Chondrocyte (in vitro differentiated cells): ENCODE data around the gene MCM5. TPM values are rescaled to one million over a fixed set of nuclear protein-coding genes. Genes with fewer than 3 reads are reported as not detected.
"Not testable (repeated sequence)": the region's sequence is repeated elsewhere in the genome, so short reads cannot be mapped to it uniquely, and the experiment has no call there.

Experiments
- DNase-seq: peaks from one replicate; pipeline ENCODE4 v3.0.0; 2021; ENCODE audit warnings: mixed read lengths, low spot score
- H3K27ac Mint-ChIP-seq: one replicate; pipeline ENCODE4 v1.8.0; 2021; ENCODE audit warnings: mild to moderate bottlenecking, moderate library complexity, mixed read lengths; ENCODE audit not compliant: unreplicated experiment
- H3K27me3 Mint-ChIP-seq: 2 replicates; pipeline ENCODE4 v1.8.0; 2021; ENCODE audit warnings: low read depth, mixed read lengths
- H3K36me3 Mint-ChIP-seq: 2 replicates; pipeline ENCODE4 v1.8.0; 2021; ENCODE audit warnings: low read depth, mixed read lengths
- H3K4me1 Mint-ChIP-seq: 2 replicates; pipeline ENCODE4 v1.8.0; 2021; ENCODE audit warnings: low read depth, mild to moderate bottlenecking, mixed read lengths
- H3K4me3 Mint-ChIP-seq: one replicate; pipeline ENCODE4 v1.8.0; 2021; ENCODE audit warnings: mild to moderate bottlenecking, moderate library complexity, mixed read lengths; ENCODE audit not compliant: unreplicated experiment
- H3K9me3 Mint-ChIP-seq: 2 replicates; pipeline ENCODE4 v1.8.0; 2021; ENCODE audit warnings: low read depth, mixed read lengths
- total RNA-seq: library from RNA; stranded (reverse); gene quantifications from 3 replicates; pipeline ENCODE4 v1.2.1, GENCODE V29; 2021
- TF ChIP-seq, protein P1 (sequence below): fragments of 200-600 bp; sonication (generic); IDR thresholded peaks from 2 replicates; pipeline ENCODE4 v1.5.0; 2021; ENCODE audit warnings: antibody characterized with exemption, mild to moderate bottlenecking, moderate library complexity

Gene MCM5
- total RNA-seq, 1 donor from 2014 or later = 14.4 TPM

DNA sequence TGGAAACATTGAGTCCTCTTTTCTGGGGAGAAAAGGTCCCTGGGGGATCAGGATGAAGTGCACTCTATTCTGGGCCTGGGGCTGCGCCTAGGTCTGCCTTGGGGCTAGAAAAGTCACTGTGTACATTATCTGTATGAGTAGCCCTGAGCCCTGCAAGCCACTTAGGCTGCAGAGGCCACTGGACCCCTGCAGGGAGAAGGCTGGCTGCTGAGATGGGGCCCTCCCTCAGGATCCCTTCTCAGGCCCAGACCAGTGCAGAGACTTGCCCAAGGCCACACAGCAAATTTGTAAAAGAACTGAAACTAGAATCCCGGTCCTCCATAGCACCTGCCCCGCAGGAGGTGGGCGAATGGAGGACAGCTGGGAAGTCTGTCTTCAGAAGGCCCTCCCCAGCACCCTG lies 45.9 kb upstream of the MCM5 start:
- no peaks in the 10 kb centered on the region for H3K27me3 Mint-ChIP-seq
- no peaks in the 10 kb centered on the region for H3K9me3 Mint-ChIP-seq

DNA sequence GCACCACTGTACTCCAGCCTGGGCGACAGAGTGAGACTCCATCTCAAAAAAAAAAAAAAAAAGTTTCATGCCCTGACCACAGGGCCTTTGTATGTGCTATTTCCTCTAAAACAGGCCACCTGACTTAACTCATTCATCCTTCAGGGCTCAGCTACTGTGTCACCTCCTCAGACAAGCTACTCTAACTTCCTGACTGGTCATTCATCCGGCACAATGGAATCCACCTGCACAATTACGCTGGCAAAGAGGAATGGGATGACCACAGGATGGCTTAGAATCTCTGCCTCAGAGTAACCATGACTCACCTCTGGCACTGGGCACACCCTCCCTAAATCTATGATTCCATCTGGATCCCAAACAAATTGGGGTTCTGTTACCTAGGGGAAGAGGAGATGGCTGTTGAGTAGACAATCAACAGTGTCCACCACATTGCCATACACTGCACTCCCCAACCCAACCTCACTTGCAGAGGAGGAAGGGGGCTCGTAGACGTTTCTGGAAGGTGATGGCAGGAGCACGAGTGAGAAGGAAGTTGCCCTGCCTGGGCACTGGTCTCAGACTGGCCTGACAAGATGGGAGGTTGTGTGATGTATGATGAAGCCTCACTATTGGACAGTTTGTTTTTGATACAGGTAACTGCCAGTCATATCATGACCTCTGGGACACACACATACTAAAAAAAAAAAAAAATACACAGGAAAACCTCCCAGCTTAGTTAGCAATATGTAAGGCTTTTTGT lies 41.9 kb upstream of the MCM5 start:
- TF ChIP-seq, protein P1, sequence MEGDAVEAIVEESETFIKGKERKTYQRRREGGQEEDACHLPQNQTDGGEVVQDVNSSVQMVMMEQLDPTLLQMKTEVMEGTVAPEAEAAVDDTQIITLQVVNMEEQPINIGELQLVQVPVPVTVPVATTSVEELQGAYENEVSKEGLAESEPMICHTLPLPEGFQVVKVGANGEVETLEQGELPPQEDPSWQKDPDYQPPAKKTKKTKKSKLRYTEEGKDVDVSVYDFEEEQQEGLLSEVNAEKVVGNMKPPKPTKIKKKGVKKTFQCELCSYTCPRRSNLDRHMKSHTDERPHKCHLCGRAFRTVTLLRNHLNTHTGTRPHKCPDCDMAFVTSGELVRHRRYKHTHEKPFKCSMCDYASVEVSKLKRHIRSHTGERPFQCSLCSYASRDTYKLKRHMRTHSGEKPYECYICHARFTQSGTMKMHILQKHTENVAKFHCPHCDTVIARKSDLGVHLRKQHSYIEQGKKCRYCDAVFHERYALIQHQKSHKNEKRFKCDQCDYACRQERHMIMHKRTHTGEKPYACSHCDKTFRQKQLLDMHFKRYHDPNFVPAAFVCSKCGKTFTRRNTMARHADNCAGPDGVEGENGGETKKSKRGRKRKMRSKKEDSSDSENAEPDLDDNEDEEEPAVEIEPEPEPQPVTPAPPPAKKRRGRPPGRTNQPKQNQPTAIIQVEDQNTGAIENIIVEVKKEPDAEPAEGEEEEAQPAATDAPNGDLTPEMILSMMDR = no peak
- H3K36me3 Mint-ChIP-seq = no peaks in the 10 kb centered on the region
- H3K27me3 Mint-ChIP-seq = no peaks in the 10 kb centered on the region
- H3K27ac Mint-ChIP-seq = no peak overlapping the region
- no peaks in the 10 kb centered on the region for H3K4me1 Mint-ChIP-seq
- H3K9me3 Mint-ChIP-seq = no peaks in the 10 kb centered on the region
- no peak for DNase-seq
- H3K4me3 Mint-ChIP-seq = no peak overlapping the region

More for the DNA sequence above, 45.9 kb upstream of the MCM5 start:
- TF ChIP-seq, protein P1 = no peak
- Mint-ChIP-seq H3K27ac (no peak overlapping the region), H3K4me3 (no peak overlapping the region), H3K36me3 (no peaks in the 10 kb centered on the region), H3K4me1 (peaks cover 23% of the 10 kb centered on the region)
- DNase-seq = no peak

DNA sequence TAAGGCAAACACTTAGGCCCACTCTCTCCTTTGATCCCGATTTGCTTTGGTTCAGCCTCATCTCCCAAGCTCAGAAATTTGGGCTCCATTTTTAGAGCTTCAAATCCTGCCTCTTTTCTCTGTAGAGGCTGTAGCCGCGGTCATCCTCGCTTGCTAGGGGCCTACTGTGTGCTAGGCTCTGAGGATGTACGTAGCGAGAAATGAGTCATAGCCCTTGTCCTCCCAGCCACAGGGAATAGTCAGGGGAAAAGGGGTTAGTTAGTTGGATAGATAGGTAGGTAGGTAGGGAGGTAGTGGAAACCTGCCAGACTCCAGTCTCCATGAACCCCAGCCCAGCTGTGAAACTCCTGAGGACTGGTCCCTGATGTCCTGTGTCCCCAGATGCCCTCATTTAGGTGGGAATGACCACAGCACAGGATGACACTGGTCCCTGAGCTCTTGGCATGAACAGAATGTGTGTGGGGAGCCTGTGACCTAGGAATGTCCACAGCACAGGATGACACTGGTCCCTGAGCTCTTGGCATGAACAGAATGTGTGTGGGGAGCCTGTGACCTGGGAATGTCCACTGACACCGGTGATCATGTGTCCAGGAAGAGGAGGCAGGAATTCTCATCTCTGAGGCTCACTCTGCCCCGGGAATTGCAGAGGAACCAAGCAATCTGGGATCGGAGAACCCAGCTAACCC lies 40.4 kb upstream of the MCM5 start:
- no peaks in the 10 kb centered on the region for H3K9me3 Mint-ChIP-seq
- peaks cover 5% of the 10 kb centered on the region for H3K4me1 Mint-ChIP-seq
- no peaks in the 10 kb centered on the region for H3K27me3 Mint-ChIP-seq
- TF ChIP-seq, protein P1 = no peak
- no peaks in the 10 kb centered on the region for H3K36me3 Mint-ChIP-seq
- no peak overlapping the region for H3K27ac Mint-ChIP-seq
- no peak for DNase-seq
- no peak overlapping the region for H3K4me3 Mint-ChIP-seq

DNA sequence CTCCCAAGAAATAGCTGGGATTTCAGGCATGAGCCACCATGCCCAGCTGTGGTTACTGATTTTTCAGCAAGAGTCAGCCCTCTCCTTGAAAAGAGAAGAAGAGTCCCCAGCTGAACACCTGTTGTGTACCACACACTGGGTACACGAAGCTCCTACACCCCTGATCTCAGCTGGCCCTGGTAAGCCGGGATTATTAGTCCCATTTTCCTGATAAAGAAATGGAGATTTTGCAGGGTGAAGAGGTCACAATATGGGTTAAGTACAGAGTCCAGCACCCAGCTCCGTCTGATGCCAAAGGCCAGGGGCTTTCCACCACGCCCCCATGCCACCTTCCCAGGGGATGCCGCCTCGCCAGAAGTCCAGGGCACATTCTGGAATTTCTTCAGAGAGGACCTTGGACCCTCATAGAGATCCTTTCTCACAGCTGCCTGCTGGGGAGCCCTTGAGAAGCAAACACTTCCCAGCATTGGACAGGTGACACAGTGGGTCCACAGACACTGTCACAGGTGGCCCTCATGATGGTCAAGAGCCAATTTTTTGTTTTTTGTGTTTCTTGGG lies 38.9 kb upstream of the MCM5 start:
- DNase-seq = no peak
- no peaks in the 10 kb centered on the region for H3K36me3 Mint-ChIP-seq
- TF ChIP-seq, protein P1 = no peak
- peaks cover 5% of the 10 kb centered on the region for H3K4me1 Mint-ChIP-seq
- no peaks in the 10 kb centered on the region for H3K27me3 Mint-ChIP-seq
- no peak overlapping the region for H3K27ac Mint-ChIP-seq
- no peaks in the 10 kb centered on the region for H3K9me3 Mint-ChIP-seq
- H3K4me3 Mint-ChIP-seq = no peak overlapping the region

DNA sequence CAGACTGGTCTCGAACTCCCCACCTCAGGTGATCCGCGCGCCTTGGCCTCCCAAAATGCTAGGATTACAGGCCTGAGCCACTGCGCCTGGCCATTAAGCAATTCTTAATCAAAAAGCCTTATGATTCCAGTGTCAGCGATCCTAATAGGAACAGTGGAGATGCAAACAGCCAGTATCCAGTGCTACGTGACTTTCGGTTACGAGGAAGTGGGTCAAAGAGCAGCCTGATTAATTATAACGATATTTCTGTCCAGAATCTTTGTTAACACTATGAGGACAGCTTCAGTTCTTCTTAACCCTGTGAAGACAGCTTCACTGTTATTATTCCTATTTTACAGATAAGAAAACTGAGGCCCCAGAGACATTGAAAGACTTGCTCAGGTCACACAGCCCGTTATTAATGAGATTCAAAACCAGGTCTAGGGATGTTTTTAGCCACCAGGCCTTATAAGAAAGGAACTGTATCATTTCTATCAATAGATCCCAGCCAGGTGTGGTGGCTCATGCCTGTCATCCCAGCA lies 36.3 kb upstream of the MCM5 start:
- Mint-ChIP-seq H3K9me3 (no peaks in the 10 kb centered on the region), H3K36me3 (no peaks in the 10 kb centered on the region), H3K4me1 (peaks cover 7% of the 10 kb centered on the region), H3K27ac (no peak overlapping the region), H3K27me3 (no peaks in the 10 kb centered on the region), H3K4me3 (no peak overlapping the region)
- TF ChIP-seq, protein P1 = no peak
- DNase-seq = no peak

DNA sequence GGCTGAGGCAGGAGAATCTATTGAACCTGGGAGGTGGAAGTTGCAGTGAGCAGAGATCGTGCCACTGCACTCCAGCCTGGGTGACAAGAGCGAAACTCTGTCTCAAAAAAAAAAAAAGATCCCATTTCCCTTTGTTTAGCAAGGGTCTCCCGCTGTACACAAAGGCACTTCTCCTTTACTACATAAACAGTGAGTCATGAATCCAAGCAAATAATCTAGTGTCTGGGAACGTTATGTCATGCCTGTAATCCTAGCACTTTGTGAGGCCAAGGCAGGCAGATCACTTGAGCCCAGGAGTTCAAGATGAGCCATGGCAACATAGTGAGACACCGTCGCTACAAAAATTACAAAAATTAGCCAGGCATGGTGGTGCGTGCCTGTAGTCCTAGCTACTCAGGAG lies 35.7 kb upstream of the MCM5 start:
- not testable (repeated sequence) for DNase-seq, H3K4me3 Mint-ChIP-seq, H3K9me3 Mint-ChIP-seq, H3K36me3 Mint-ChIP-seq, H3K27me3 Mint-ChIP-seq, H3K4me1 Mint-ChIP-seq
- peak overlapping the region; percentile 45 for H3K27ac Mint-ChIP-seq
